Activated CD8-positive, alpha-beta memory T cell treated with anti-CD3 and anti-CD28 coated beads, Interleukin-2, amount 50 U/mL, for 1 hour (primary cell): ENCODE data around the gene FAN1.
"Not testable (repeated sequence)": the region's sequence is repeated elsewhere in the genome, so short reads cannot be mapped to it uniquely, and the experiment has no call there.

ENCODE experiments used
- DNase-seq: peaks from one replicate; pipeline ENCODE4 v3.0.0-alpha.2; 2020; ENCODE audit errors: extremely low read depth

The FAN1 gene

DNA sequence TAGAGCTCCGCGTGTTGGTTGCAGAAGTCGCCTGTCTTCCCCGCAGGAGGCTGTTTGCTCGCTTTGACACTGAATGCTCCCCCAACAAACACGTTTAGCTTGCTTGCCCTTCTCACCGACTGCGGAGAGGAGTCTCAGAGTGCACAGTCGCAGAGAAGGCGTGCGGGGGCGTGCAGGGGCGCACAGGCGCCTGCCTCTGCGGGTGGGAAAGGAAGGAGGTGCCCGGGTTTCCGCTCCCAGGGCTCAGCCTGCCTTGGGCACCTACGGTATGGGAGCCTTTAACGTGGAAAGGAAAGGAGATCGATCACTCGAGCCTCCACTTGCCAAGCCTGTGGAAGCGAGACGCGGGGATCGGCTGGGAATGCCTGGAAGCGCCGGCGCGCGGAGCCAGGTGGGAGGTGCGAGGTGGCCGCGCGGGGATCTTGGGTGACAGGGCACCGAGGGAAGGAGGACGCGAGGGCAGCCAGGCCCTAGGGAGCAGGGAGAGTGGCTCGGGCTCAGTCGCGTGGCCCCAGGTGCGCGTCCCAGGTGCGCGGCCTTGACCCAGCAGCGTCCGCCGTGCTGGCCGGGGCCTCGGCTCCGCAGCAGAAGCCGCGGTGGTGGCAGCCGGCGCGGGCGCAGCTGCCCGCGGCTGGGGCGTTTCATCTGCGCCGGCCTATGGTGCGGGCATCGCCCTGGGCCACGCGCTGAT, at the start of gene FAN1:
Gene FAN1 (plus strand): TSS at position 419 of the 691 bp plus-strand sequence. CDS start 749 bp downstream, outside the sequence.
- DNase-seq, result peak; percentile 36

GRCh38 chr15:30859091-30859874, 44.4 kb upstream of the FAN1 start:
- DNase-seq, result no peak

GRCh38 chr15:30865257-30865656, 38.5 kb upstream of the FAN1 start:
- no peak for DNase-seq

- DNase-seq, result no peak
Measured at GRCh38 chr15:30870681-30871080, 33.0 kb upstream of the FAN1 start.

GRCh38 chr15:30872341-30872748, 31.4 kb upstream of the FAN1 start:
- DNase-seq, result no peak

DNA sequence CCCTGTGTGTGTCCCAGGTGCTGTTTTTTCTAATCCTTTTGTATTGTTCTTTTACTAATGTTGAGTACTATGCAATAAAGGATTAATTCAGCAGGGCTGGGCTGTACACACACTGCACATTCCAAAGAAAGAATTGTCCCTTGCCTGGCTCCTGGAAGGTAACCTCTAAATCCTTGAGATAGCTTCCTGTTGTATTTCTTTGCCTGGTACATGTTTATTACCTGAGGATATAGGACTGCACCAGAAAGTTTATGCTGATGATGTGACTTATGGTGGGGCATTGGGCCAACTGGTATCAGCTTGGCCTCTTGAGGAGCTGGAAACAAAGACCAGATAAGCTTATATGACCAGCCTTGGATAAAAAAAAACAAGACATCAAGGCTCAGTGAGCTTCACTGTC, 26.6 kb upstream of the FAN1 start:
- DNase-seq, result no peak

GRCh38 chr15:30878515-30878914, 25.2 kb upstream of the FAN1 start:
- no peak for DNase-seq

GRCh38 chr15:30882849-30883433, 20.8 kb upstream of the FAN1 start:
- no peak for DNase-seq

- DNase-seq, result not testable (repeated sequence)
Measured at GRCh38 chr15:30883666-30884065, 20.0 kb upstream of the FAN1 start.

- no peak for DNase-seq
Measured at GRCh38 chr15:30885814-30886213, 17.9 kb upstream of the FAN1 start.

- DNase-seq, result no peak
Measured at GRCh38 chr15:30889196-30889595, 14.5 kb upstream of the FAN1 start.

GRCh38 chr15:30895461-30896210, 8.1 kb upstream of the FAN1 start:
- DNase-seq, result no peak

GRCh38 chr15:30896211-30896606, 7.5 kb upstream of the FAN1 start:
- no peak for DNase-seq

- no peak for DNase-seq
Measured at GRCh38 chr15:30901889-30902288, 1.8 kb upstream of the FAN1 start.

- no peak for DNase-seq
Measured at GRCh38 chr15:30904812-30905211, 1.1 kb downstream of the FAN1 start.

DNA sequence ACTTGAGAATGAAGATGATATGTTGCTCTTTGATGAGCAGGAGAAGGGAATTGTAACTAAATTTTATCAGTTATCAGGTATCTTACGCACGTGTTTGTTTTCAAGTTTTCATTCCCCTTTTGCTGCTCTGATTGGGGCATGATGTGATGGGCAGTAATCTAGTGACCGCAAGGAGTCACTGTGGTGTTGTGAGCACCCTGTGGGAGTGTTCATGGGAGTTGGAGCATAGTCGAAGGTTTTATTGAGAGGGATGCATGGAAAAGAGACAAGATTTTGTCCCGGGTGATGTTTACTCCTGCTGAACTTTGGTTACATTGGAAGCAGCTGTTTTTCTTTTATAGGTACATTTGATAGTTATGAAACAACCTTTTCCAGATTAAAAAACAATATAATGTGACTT, 2.1 kb downstream of the FAN1 start:
- no peak for DNase-seq

DNA sequence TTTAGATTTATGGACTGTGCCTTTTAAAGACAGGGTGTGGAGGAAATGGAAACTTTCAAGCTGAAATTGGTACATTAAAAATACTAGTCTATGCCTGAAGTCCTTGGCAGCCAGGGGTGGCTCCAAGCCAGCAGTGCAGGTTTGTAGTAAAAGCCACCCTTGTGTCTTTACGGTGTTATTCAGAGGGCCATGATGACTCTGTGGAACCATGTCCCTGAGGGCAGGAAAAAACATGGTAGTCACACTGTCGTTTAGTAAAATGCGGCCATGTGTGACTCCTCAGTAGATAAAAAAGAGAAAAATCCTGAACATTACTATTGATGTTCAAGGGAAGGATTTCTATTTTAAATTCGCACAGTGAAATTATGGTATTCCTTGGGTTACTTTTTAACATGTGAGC, 2.7 kb downstream of the FAN1 start:
- no peak for DNase-seq

DNA sequence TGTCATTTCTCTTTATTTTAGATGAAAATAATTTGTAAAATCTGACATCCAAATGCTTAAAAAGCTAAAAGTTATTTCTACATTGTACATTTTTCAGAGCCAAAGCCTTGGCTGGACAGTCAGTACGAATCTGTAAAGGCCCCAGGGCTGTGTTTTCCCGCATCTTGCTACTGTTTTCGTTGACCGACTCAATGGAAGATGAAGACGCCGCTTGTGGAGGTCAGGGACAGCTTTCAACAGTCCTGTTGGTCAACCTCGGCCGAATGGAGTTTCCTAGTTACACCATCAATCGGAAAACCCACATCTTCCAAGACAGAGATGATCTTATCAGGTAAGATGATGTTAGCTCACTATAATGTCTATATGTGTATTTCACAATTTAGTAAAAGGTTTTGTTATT, 10.0 kb downstream of the FAN1 start:
- no peak for DNase-seq

- no peak for DNase-seq
Measured at GRCh38 chr15:30917013-30917412, 13.3 kb downstream of the FAN1 start.

DNA sequence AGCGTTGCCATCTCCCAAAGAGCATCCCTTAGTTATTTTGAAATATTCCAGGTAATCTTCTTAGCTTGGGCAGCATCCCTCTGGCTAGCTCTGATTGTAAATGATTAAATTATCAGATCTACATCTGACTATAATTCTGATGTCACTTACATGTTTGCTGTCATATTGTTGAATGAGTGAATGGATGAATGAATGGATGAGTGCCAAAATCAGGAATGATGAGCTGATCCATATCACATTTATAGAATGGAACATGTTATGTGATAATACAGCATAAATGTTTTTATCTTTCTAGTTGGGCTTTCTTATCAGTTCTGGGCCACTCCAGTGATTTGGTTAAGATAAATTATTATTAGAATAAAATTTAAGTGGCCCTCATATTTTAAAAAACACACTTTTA, 14.0 kb downstream of the FAN1 start:
- DNase-seq, result no peak

GRCh38 chr15:30918366-30918765, 14.7 kb downstream of the FAN1 start:
- DNase-seq, result no peak

GRCh38 chr15:30919877-30920550, 16.3 kb downstream of the FAN1 start:
- DNase-seq, result no peak
